Mucosa of descending colon (tissue), 3 donors: ENCODE measurements around the gene P2RX2. TPM values are rescaled to one million over a fixed set of nuclear protein-coding genes. Genes with fewer than 3 reads are reported as not detected.

Experiments used
- ATAC-seq: fragments of 200-7000 bp; cut with Tn5 transposase; one replicate; pipeline ENCODE4 v1.9.1; 2020; ENCODE audit warnings: mild to moderate bottlenecking, moderate library complexity
- DNase-seq, 3 donors: peaks; one replicate each; pipeline ENCODE4 v3.0.0-alpha.2; 2020
- H3K36me3 ChIP-seq: fragments of 200-600 bp; one replicate; pipeline ENCODE4 v1.8.0; 2021; ENCODE audit warnings: low read depth, mild to moderate bottlenecking
- H3K4me1 ChIP-seq: fragments of 200-600 bp; one replicate; pipeline ENCODE4 v1.8.0; 2021; ENCODE audit warnings: low read depth, mild to moderate bottlenecking
- H3K4me3 ChIP-seq: fragments of 200-600 bp; one replicate; pipeline ENCODE4 v1.8.0; 2021; ENCODE audit warnings: mild to moderate bottlenecking
- H3K9me3 ChIP-seq: fragments of 200-600 bp; one replicate; pipeline ENCODE4 v1.8.0; 2021; ENCODE audit warnings: mild to moderate bottlenecking
- intact Hi-C, 2 donors: fragments of 100-400 bp; cut with DNase I in 1 of 2; cut with micrococcal nuclease in 1 of 2; formaldehyde crosslinking; loops; one replicate each; pipeline versions ENCODE4 v1.11.0 to v1.11.1; 2022; cut with DNase I, micrococcal nuclease
- total RNA-seq, 3 donors: library from RNA; stranded (reverse); fragmentation: NEBNext Ultra II Directional in 2 of 3; extraction: Animal tissue kit (Norgen Biotek cat#: 25700) in 2 of 3; gene quantifications; one replicate each; pipeline versions ENCODE4 v1.2.1 to v1.2.4, GENCODE V29; 2021 to 2023
- TF ChIP-seq, protein P1 (sequence below): fragments of 200-600 bp; IDR thresholded peaks from one replicate; pipeline ENCODE4 v1.8.0; 2022; ENCODE audit warnings: antibody characterized with exemption, mild to moderate bottlenecking
- donor health status: DM: no; HTN: no; CAD: no; lungs with moderate emphysema.
- donor health status: DM: no; HTN: no; CAD: no.
- donor health status: DM: no; HTN: yes; CAD: no.

Gene P2RX2
- total RNA-seq, 3 donors from 2014 or later = 0.19 to 1.4 (median 0.32) TPM

DNA sequence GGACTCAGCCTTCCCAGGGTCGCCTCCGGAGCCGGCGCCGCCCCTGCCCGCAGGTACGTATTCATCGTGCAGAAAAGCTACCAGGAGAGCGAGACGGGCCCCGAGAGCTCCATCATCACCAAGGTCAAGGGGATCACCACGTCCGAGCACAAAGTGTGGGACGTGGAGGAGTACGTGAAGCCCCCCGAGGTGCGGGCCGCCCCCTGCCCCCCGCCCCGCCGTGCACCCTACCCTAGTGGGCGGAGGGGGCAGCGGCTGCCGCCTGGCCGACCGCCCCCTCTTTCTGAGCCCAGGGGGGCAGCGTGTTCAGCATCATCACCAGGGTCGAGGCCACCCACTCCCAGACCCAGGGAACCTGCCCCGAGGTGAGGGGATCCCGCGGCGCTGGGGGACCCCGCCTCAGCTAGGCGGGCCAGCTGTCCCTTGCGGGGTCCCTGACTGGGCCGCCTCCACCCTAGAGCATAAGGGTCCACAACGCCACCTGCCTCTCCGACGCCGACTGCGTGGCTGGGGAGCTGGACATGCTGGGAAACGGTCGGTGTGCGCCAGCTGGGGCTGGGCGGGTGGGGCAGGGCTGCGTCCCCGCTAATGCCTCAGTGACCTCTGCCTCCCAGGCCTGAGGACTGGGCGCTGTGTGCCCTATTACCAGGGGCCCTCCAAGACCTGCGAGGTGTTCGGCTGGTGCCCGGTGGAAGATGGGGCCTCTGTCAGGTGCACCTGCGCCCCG lies 973 bp downstream of the P2RX2 start:
- Histone ChIP-seq H3K36me3 (no peaks in the 10 kb centered on the region), H3K4me1 (peaks cover 4% of the 10 kb centered on the region), H3K9me3 (peaks cover 10% of the 10 kb centered on the region), H3K4me3 (no peak overlapping the region)
- DNase-seq = peak in 2 of 3 donors; percentile 20 to 43
- ATAC-seq = no peak
- intact Hi-C loops = no loop called here
- TF ChIP-seq, protein P1, sequence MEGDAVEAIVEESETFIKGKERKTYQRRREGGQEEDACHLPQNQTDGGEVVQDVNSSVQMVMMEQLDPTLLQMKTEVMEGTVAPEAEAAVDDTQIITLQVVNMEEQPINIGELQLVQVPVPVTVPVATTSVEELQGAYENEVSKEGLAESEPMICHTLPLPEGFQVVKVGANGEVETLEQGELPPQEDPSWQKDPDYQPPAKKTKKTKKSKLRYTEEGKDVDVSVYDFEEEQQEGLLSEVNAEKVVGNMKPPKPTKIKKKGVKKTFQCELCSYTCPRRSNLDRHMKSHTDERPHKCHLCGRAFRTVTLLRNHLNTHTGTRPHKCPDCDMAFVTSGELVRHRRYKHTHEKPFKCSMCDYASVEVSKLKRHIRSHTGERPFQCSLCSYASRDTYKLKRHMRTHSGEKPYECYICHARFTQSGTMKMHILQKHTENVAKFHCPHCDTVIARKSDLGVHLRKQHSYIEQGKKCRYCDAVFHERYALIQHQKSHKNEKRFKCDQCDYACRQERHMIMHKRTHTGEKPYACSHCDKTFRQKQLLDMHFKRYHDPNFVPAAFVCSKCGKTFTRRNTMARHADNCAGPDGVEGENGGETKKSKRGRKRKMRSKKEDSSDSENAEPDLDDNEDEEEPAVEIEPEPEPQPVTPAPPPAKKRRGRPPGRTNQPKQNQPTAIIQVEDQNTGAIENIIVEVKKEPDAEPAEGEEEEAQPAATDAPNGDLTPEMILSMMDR = no peak

GRCh38 chr12:132620113-132620898 lies 1.7 kb downstream of the P2RX2 start:
- H3K9me3 ChIP-seq = peaks cover 10% of the 10 kb centered on the region
- H3K36me3 ChIP-seq = no peaks in the 10 kb centered on the region
- H3K4me1 ChIP-seq = peaks cover 4% of the 10 kb centered on the region
- TF ChIP-seq, protein P1 = no peak
- no peak for ATAC-seq
- peak in 2 of 3 donors; percentile 18 to 32 for DNase-seq
- no peak overlapping the region for H3K4me3 ChIP-seq
- intact Hi-C loops = no loop called here

GRCh38 chr12:132620899-132621656 lies 2.5 kb downstream of the P2RX2 start:
- Histone ChIP-seq H3K36me3 (no peaks in the 10 kb centered on the region), H3K4me1 (peaks cover 4% of the 10 kb centered on the region), H3K4me3 (no peak overlapping the region), H3K9me3 (peaks cover 10% of the 10 kb centered on the region)
- DNase-seq (peak in 1 of 3 donors; percentile 38), ATAC-seq (no peak)
- TF ChIP-seq, protein P1 = no peak
- intact Hi-C loops = no loop called here

GRCh38 chr12:132621657-132622435 lies 3.3 kb downstream of the P2RX2 start:
- H3K4me1 ChIP-seq = peaks cover 4% of the 10 kb centered on the region
- TF ChIP-seq, protein P1 = no peak
- H3K36me3 ChIP-seq = no peaks in the 10 kb centered on the region
- ATAC-seq (no peak), DNase-seq (peak in 1 of 3 donors; percentile 34)
- intact Hi-C loops = no loop called here
- H3K9me3 ChIP-seq = peaks cover 3% of the 10 kb centered on the region
- H3K4me3 ChIP-seq = no peak overlapping the region
